ENCODE data around the gene CDK5R1.
"Not testable (repeated sequence)": the region's sequence is repeated elsewhere in the genome, so short reads cannot be mapped to it uniquely, and the experiment has no call there.

CDK5R1 gene

GRCh38 chr17:32516940-32517701, 30.3 kb downstream of the CDK5R1 start:
- DNase-seq (ENCODE audit: low read depth): no peak

- no peak for DNase-seq (ENCODE audit: low read depth)
These were observed 31.2 kb downstream of the CDK5R1 start for GRCh38 chr17:32517982-32518381.

GRCh38 chr17:32518646-32519227, 31.9 kb downstream of the CDK5R1 start:
- no peak for DNase-seq (ENCODE audit: low read depth)

- DNase-seq (ENCODE audit: low read depth): no peak
These were observed 32.7 kb downstream of the CDK5R1 start for GRCh38 chr17:32519228-32520103.

- no peak for DNase-seq (ENCODE audit: low read depth)
These were observed 33.4 kb downstream of the CDK5R1 start for GRCh38 chr17:32520104-32520701.

GRCh38 chr17:32520737-32521404, 34.1 kb downstream of the CDK5R1 start:
- no peak for DNase-seq (ENCODE audit: low read depth)

- DNase-seq (ENCODE audit: low read depth): no peak
These were observed 36.4 kb downstream of the CDK5R1 start for GRCh38 chr17:32523017-32523680.

GRCh38 chr17:32523827-32524552, 37.2 kb downstream of the CDK5R1 start:
- DNase-seq (ENCODE audit: low read depth): no peak

- DNase-seq (ENCODE audit: low read depth): not testable (repeated sequence)
These were observed 37.7 kb downstream of the CDK5R1 start for GRCh38 chr17:32524553-32524880.

- DNase-seq (ENCODE audit: low read depth): no peak
These were observed 38.3 kb downstream of the CDK5R1 start for GRCh38 chr17:32525122-32525521.

- DNase-seq (ENCODE audit: low read depth): no peak
These were observed 40.4 kb downstream of the CDK5R1 start for GRCh38 chr17:32527146-32527545.

GRCh38 chr17:32528825-32529224, 42.0 kb downstream of the CDK5R1 start:
- no peak for DNase-seq (ENCODE audit: low read depth)

GRCh38 chr17:32529604-32530003, 42.8 kb downstream of the CDK5R1 start:
- no peak for DNase-seq (ENCODE audit: low read depth)

- no peak for DNase-seq (ENCODE audit: low read depth)
These were observed 46.5 kb downstream of the CDK5R1 start for GRCh38 chr17:32533296-32533695.

- DNase-seq (ENCODE audit: low read depth): no peak
These were observed 50.2 kb downstream of the CDK5R1 start for GRCh38 chr17:32536736-32537643.

Measured in stimulated activated CD8-positive, alpha-beta memory T cell treated with anti-CD3 and anti-CD28 coated beads, Interleukin-15, amount 100 ng/mL, for 24 hours (primary cell).